NCI-H2107 treated with DMSO at 0.1 percent for 48 hours (cell line): Measurements from ENCODE around the gene PEMT.

ENCODE experiments used
- DNase-seq: peaks from one replicate; lab custom pipeline; 2025; ENCODE audit not compliant: unreplicated experiment; lab: John Stamatoyannopoulos, UW

The PEMT gene

DNA sequence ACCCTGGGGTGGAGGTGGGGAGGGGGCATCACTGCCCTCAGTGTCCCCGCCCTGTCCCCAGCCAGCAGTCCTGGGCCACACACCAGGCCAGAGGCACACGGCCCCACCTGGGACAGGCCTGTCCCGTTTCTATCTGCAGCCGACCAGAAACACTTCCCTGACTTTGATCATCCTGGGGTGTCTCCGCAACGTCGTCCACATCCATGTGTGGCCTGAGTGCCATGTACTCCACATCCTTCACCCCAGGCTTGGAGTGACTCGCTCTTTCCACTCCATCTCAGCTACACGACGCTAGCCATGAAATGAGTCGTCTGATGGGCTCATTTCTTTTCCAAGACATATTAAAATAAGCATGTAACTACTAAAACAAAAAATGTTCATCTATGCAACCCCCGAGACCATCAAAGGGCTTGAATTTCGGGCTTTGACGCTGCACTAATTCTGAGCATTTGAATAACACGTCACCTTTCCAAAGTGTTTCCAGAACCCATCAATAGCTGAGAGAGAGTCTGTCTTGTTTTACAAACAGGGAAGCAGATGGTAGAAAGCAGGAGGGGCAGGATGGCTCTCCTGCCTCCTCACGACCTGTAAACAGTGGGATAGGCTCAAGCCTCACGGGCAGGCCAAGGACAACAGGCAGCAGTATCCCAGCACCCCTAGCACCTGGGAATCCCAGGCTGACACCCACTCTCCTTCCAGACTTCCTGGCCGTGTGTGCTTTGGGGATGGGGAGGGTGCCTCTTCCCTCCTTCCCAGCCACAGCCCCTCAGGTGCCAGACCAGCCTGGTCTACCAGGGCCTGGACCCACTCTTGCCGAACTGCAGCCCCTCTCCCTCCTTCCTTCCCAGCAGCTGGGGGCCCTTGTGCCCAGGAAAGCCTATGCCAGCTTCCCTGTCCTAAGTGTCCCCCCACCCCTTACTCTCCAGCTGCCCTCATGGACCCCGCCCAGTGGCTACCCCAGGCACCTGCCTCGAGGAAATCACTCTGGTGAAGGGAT is 75.3 kb downstream of the PEMT start:
- no peak for DNase-seq

GRCh38 chr17:17514993-17515933 is 76.2 kb downstream of the PEMT start:
- no peak for DNase-seq

- DNase-seq, result no peak
Observed at GRCh38 chr17:17514361-17514992, 77.0 kb downstream of the PEMT start.

DNA sequence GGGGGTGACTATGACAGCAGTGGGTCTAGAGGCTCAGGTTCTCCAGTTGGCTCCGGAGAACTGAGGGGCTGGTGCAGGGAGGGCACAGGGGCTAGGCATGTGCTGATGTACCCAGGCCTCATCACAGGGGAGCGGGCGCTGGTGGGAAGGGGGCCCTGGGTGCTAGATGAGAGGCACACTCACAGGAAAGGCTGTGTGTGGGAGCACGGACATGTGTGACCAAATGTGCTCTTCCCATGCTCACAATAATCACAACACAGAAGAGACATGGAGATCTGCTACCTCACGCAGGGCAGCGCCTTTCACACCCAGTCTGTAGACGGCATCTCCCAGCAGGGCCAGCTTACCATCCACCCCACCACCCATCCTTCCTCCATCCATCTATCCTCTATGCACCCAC is 77.9 kb downstream of the PEMT start:
- DNase-seq, result no peak

GRCh38 chr17:17512866-17513265 is 78.6 kb downstream of the PEMT start:
- DNase-seq, result no peak

GRCh38 chr17:17511881-17512858 is 79.3 kb downstream of the PEMT start:
- no peak for DNase-seq

DNA sequence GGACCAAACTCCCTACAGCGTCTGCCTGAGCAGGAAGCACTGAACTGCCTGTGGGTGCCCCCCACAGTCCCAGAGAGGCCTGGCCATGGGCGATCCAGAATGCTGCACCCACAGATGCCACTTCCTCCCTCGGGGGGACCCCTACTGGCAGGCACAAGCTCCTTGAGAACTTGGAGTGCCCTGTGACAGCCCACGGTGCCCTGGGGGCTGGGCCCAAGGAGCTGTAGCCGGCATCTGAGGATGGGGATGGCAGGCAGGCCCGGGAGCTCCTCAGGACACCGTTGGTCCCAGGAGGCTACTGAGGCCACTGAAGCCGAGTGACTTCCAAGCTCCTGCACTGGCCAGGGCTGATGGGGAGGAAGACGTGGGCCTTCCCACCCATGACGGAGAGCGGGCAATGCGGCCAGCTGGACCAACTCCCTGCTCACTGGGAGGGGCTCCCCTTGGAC is 80.2 kb downstream of the PEMT start:
- no peak for DNase-seq

- no peak for DNase-seq
Observed at GRCh38 chr17:17510456-17511292, 80.8 kb downstream of the PEMT start.

- DNase-seq, result no peak
Observed at GRCh38 chr17:17509601-17510425, 81.7 kb downstream of the PEMT start.

- DNase-seq, result no peak
Observed at GRCh38 chr17:17508646-17509591, 82.6 kb downstream of the PEMT start.

GRCh38 chr17:17508019-17508535 is 83.4 kb downstream of the PEMT start:
- no peak for DNase-seq

GRCh38 chr17:17507465-17508011 is 84.0 kb downstream of the PEMT start:
- no peak for DNase-seq

- DNase-seq, result peak; percentile 62
Observed at GRCh38 chr17:17506893-17507464, 84.5 kb downstream of the PEMT start.

- no peak for DNase-seq
Observed at GRCh38 chr17:17506181-17506741, 85.2 kb downstream of the PEMT start.

GRCh38 chr17:17505610-17506171 is 85.8 kb downstream of the PEMT start:
- DNase-seq, result no peak
